Erythroblast (primary cell): ENCODE measurements around the gene PPFIBP2.
A peak's percentile ranks its signal among the peaks of the same experiment; 100 is the strongest.

ENCODE experiments used
- DNase-seq, 2 experiments: peaks; one replicate each; lab custom pipeline; 2025; lab: John Stamatoyannopoulos, UW
- GATA1 ChIP-seq: IDR thresholded peaks from 2 replicates; pipeline ENCODE4 v1.6.1; 2011; ENCODE audit warnings: low read depth, mild to moderate bottlenecking, control low read depth, low read length, moderate library complexity
- POLR2A ChIP-seq: IDR thresholded peaks from 2 replicates; pipeline ENCODE4 v1.6.1; 2011; ENCODE audit warnings: mild to moderate bottlenecking, low read length

The PPFIBP2 gene

DNA sequence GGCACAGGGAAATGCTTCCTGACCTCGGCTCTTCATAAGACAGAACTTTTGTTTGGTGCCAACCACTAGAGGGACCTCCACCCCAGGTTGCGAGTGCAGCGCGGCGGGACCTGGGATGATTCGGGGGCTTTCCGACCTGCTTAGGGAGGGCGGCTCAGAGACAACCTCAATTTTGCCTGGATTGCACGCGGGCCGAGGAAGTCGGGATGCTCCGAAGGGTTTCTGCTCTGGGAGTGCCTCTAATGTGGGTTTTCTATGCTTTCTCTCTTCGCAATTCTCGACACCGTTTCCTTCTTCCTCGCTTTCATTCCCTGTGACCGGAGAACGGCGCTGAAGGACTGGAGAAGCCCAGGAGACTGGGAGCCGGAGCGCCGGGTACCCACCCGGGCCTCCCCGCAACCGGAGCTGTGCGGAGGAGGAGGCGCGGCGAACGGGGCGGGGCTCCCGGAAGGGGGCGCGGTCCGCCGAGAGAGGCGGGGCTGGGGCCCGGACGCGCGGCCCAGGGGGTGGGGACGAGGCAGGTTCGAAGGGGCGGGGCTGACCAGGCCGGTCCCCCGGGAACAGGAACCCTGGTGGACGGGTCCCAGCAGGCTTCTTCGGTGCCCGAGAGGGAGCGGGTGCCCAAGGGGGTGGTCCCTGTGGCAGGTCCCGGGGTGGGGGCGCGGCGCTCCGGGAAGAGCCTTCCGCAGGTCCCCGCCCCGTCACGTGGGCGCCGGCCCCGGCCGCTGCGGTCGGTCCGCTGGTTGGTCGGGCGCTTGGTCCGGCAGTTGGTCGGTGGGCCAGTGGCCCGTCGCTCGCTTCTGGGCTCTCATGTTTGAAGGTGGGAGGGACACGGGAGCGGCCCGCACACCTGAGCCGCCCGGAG, at the start of gene PPFIBP2:
Gene PPFIBP2, plus strand, starts transcription at position 766 of the 865 bp plus-strand sequence. CDS start 35,477 bp downstream, outside the sequence.
- DNase-seq: peak; percentile 67 to 81
- TF ChIP-seq POLR2A (no peak), GATA1 (no peak)

DNA sequence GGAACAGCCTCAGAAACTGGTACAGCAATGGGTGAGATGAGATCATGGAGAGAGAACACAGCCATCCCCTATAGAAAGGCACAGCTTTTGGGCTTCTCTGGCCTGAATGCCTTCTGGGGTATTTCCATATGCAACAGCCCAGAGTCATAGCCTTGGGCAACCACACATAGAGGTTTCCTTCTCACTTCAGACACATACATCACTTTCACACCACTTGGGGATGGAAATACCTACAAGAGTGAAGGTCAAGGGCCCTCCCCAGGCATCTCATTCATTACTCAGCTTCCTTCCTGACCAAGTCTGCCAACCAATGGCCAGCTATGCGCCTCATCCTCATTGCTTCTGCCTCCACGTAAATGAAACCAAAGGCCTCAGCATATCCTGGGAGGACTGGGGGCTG, 46.1 kb upstream of the PPFIBP2 start:
- TF ChIP-seq POLR2A (no peak), GATA1 (no peak)
- no peak for DNase-seq

DNA sequence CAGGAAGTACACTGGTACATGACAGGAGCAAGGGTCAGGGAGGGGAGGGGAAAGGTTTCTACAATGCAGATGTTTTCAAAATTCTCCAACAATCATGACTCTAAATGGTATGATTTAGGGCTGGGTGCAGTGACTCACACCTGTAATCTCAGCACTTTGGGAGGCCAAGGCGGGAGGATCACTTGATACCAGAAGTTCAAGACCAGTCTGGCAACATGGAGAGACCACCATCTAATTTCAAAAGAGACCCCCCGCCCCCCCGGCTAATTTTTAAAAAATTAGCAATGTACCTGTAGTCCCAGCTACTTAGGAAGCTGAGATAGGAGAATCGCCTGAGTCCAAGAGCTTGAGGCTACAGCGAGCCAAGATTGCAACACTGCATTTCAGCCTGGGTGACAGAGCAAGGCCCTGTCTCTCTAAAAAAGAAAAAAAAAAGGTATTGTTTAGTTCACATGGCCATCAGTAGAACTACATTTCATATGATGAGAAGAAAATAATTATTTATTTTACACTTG, 44.4 kb upstream of the PPFIBP2 start:
- no peak for TF ChIP-seq POLR2A
- no peak for TF ChIP-seq GATA1
- no peak for DNase-seq

DNA sequence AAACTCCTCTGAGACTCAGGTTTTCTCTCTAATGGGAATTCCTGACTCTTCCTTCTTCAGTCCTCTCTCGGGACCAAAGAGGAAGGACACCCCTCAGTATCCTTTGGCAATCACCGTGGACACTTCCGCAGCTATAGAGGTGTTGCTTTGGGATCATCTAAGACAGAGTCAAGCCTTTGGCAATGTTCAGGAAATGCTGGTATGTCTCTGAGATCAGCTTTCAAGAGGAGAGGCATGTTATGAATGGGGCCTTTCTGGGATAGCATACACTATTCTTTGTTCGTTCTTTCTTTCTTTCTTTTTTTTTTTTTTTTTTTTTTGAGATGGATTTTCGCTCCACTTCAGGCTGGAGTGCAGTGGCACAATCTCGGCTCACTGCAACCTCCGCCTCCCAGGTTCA, 42.7 kb upstream of the PPFIBP2 start:
- DNase-seq: no peak
- TF ChIP-seq GATA1: no peak

DNA sequence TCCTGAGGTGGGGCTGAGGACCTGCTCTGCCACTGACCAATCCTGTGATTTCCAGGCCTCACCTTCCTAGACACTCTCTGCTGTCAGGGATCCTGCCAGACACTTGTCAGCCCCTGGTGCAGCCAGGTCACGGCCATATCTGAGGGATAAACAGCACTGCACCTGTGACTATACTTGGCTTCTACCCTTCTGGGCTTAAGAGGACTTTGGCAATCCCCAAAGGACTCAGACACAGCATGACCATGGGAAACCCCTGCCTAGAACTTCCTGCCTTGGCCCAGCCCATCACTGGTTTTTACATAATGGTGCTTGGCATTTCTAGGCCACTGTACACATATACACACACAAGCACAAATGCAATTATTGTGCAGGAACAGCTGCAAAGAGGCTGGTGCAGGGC, 40.1 kb upstream of the PPFIBP2 start:
- TF ChIP-seq GATA1: no peak
- no peak for DNase-seq

DNA sequence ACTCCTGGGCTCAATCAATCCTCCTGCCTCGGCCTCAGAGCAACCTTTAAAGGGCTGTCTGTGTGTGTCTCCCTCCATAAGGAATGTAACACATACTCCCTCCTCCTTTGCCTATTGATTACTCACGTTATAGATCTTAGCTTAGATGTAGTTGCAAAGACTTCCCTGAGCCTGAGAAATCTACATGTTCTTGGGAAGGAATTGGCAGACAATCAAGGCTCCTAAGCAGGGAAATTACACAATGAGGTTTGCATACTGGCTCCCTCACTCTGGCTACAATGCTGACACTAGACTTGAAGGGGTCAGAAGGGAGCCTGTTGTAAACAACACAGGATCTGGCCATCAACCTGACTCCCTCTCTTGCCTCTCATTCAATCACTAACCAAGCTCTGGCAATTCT, 33.7 kb upstream of the PPFIBP2 start:
- TF ChIP-seq POLR2A: no peak
- TF ChIP-seq GATA1: no peak
- DNase-seq: no peak

DNA sequence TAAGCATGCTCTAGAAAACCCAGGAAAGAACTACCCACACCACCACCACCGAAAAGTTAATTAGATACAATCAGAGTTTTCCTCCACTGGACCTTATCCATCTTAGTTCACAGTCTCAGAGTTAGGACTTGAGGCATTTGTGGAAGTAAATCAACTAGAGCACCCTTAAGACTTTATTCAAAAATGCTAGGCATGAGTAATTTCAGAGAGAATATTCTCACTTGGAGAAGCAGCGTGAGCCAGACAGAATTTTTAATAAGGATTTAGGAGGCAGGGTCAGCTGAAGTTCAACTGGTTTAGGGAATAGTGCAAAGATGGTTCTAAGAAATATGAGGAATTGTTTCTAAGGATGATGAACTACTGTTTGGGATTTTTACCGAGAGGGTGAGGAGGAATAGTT, 29.7 kb upstream of the PPFIBP2 start:
- TF ChIP-seq GATA1 (no peak), POLR2A (no peak)

DNA sequence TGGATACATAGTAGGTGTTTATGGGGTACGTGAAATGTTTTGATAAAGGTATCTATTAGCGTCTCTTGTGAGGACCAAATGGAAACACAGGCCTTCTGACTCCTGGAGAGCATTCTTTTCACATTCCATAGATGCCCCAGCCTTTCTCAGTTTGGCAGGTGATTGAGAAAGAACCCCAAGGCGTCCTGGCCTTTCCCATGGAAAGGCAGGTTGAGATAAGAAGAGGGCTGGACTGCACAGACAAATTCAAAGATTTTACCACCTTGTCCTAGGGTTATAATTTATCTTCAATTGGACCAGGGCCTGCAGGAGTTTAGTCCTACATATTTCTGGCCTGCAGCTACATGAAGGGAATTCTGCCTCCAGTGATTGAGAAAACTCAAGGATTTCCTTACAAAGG, 29.2 kb upstream of the PPFIBP2 start:
- DNase-seq: no peak
- TF ChIP-seq POLR2A (no peak), GATA1 (no peak)

More for the DNA sequence above, 29.7 kb upstream of the PPFIBP2 start:
- DNase-seq: no peak

DNA sequence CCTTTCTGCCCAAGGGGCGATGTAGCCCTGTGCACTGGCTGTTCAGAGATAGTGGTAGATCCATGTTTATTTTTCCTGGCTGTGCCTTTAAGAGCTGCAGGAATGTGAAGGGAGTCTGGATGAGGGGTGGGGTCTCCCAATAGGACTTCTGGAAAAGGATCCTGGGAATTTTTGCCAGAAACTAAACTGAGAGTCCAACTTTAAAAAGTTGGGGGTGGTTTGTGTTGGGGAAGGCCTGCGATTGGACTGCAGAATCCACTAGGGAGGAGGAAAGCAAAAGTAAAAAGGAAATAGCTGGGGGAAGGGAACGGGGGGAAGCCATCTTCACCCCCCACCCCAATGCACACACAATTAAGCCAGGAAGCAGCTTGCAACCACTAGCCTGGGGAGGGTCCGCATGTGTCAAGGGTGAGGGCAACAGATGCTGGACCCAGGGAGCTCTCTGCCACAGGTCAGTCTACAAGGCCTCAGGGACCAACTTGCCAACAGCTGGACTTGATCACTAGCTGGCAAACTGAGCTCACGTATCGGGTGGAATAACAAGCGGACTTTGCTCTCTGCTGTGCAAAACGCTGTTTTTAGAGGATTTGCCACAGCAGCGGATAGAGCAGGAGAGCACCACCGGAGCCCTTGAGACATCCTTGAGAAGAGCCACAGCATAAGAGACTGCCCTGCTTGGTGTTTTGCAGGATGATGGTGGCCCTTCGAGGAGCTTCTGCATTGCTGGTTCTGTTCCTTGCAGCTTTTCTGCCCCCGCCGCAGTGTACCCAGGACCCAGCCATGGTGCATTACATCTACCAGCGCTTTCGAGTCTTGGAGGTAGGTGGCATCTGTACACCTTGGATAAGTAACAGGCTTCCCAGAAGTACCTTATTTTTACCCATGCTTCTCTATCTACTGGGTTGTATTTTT, 28.4 kb upstream of the PPFIBP2 start, which contains the start of gene OLFML1:
Gene OLFML1, plus strand, starts transcription at position 321 of the 912 bp plus-strand sequence. Its CDS starts 370 bp downstream, at position 691.
- no peak for TF ChIP-seq POLR2A
- TF ChIP-seq GATA1: no peak
- DNase-seq: no peak

DNA sequence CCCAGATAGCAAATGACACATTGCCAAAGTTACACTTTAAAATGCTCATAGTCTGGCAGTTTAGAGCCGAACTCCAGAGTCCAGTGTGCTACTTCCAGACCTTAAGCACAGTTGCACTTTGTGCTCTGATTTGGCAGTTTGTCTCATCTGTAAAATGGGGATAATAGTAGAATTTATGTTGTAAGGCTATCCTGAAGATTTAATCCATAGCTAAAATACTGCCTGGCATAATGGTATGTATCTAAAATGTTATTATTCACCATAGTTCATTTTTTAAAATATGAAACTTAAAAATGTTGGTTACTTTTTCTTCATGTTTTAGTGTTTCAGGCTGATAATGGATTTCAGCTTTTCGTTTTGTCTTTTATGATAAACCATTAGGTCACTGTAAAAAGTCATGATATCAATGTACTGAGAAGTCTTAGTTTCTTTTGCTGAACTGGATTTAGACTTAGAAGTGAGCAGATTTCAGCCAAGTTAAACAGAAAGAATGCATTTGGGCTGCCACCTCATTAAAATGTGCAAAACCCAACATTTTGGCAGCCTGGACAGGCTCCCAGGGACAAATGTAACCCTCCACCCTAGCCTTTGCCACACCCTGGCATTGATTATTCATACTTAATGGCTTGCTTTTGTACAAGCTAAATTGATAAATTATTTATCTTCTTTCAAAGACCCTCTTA, 27.6 kb upstream of the PPFIBP2 start:
- TF ChIP-seq POLR2A: no peak
- no peak for TF ChIP-seq GATA1
- no peak for DNase-seq

DNA sequence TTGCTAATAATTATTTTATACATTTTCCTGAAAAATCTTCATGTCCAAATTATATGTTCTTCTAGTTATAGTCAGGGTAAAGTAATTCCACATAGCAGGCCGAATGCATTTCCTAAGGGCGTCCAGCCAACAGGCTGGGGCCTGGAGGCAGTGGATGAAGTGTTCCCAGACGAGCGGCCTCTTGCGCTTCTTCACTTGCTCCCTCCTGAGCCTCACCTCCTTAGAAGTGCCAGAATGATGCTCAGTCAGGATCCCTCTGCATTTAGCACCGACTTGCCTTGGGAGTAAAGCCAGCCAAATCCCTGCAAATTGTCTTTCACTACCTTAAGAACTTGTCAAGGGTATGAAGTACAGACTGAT, 27.0 kb upstream of the PPFIBP2 start:
- no peak for TF ChIP-seq POLR2A
- TF ChIP-seq GATA1: no peak
- no peak for DNase-seq

DNA sequence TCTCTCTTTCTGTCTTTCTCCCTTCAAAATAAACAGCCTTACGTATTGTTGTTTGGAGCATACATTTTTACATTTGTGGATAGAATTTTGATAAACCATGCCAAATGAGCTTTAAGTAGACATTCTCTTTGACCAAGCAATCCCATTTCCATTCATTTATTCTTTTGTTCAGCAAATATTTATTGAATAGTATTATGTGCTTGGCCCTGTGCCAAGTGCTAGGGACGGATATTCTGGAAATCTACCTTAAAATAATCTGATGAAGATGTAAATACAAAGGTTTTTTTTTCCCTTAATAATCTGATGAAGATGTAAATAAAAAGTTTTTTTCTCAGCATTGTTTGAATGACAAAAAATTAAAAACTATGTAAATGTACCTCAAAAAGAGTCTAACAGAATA, 26.4 kb upstream of the PPFIBP2 start:
- no peak for TF ChIP-seq POLR2A
- TF ChIP-seq GATA1: no peak
- no peak for DNase-seq

DNA sequence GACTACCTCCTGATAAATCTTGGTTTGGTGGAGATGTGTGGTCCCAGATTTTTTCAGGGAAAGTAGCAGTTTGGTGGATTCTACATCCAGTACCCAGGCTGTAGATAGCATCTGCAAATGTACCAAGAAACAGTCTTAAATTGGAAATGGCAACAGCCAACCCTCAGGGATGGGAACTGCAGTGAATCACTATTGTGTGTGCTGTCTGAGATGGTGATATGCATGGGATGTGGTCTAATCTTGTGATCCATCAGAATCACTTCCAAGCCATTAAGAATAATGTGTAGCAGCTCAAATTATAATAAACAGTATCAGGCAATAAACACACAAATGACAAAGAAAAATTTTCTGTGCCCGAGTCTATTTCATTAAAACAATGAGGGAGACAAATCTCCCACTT, 25.1 kb upstream of the PPFIBP2 start:
- no peak for DNase-seq
- no peak for TF ChIP-seq POLR2A
- TF ChIP-seq GATA1: no peak
